ENCODE results near the gene HIGD2B.
"Not testable (repeated sequence)": the region's sequence is repeated elsewhere in the genome, so short reads cannot be mapped to it uniquely, and the experiment has no call there.

GRCh38 chr15:72656014-72656413, 30.0 kb downstream of the HIGD2B start:
- not testable (repeated sequence) for TF ChIP-seq CTCF (IDR thresholded peaks at IDR 0.05; ENCODE audit: borderline replicate concordance, extremely low read depth, low read length, poor library complexity, severe bottlenecking); EZH2 (IDR thresholded peaks at IDR 0.05; ENCODE audit: borderline replicate concordance, low read depth, low read length, severe bottlenecking)
